K562 (cell line): ENCODE data around the gene TJP3. TPM values are rescaled to one million over a fixed set of nuclear protein-coding genes. Genes with fewer than 3 reads are reported as not detected.

Experiments used
- ARID2 ChIP-seq: fragments of 450-650 bp; IDR thresholded peaks from 2 replicates; pipeline ENCODE4 v1.6.1; 2017; ENCODE audit warnings: antibody characterized with exemption, mild to moderate bottlenecking
- ID3 ChIP-seq, 2 experiments: fragments of 250-450 bp in 1 of 2; fragments of 450-650 bp in 1 of 2; sonication (Bioruptor Pico) in 1 of 2; IDR thresholded peaks; 2 replicates each; pipeline versions ENCODE4 v1.6.1 to v1.8.0; 2016 to 2021; ENCODE audit warnings: mild to moderate bottlenecking in 2 of 2, moderate library complexity in 2 of 2, missing compliant biosample characterization in 1 of 2, missing genetic modification characterization in 1 of 2
- MIER1 ChIP-seq: fragments of 450-650 bp; IDR thresholded peaks from 2 replicates; pipeline ENCODE4 v1.6.1; 2016; ENCODE audit warnings: antibody characterized with exemption, mild to moderate bottlenecking, low read depth
- MTA3 ChIP-seq: fragments of 450-650 bp; formaldehyde crosslinking; IDR thresholded peaks from 2 replicates; pipeline ENCODE4 v1.6.1; 2017; ENCODE audit warnings: mild to moderate bottlenecking, borderline replicate concordance
- MYC ChIP-seq, 2 experiments: fragments of 250-450 bp in 1 of 2; sonication (Bioruptor Pico) in 1 of 2; IDR thresholded peaks; 2 replicates each; pipeline versions ENCODE4 v1.5.1 to v1.6.1; 2012 to 2021; ENCODE audit warnings: low read depth in 2 of 2, borderline replicate concordance in 1 of 2, improper control_type of control experiment in 1 of 2, low read length in 1 of 2, mild to moderate bottlenecking in 1 of 2, moderate library complexity in 1 of 2
- NCOR1 ChIP-seq: fragments of 450-650 bp; IDR thresholded peaks from 2 replicates; pipeline ENCODE4 v1.6.1; 2016; ENCODE audit warnings: mild to moderate bottlenecking, moderate library complexity
- RBM34 ChIP-seq: fragments of 200-400 bp; formaldehyde crosslinking; IDR thresholded peaks from 2 replicates; pipeline ENCODE4 v1.6.1; 2018; ENCODE audit warnings: low read length, borderline replicate concordance; ENCODE audit not compliant: insufficient read depth
- SAFB2 ChIP-seq: fragments of 200-400 bp; formaldehyde crosslinking; IDR thresholded peaks from 2 replicates; pipeline ENCODE4 v1.6.1; 2018; ENCODE audit warnings: borderline replicate concordance, low read length, low read depth, moderate library complexity; ENCODE audit not compliant: severe bottlenecking
- SNIP1 ChIP-seq: fragments of 450-650 bp; IDR thresholded peaks from 2 replicates; pipeline ENCODE4 v1.7.1; 2017; ENCODE audit warnings: low read depth, mild to moderate bottlenecking
- ZNF778 ChIP-seq: fragments of 450-650 bp; formaldehyde crosslinking; IDR thresholded peaks from 2 replicates; pipeline ENCODE4 v1.4.0; 2020; ENCODE audit warnings: mild to moderate bottlenecking, moderate library complexity
- ZNF780A ChIP-seq: fragments of 250-450 bp; sonication (Bioruptor Pico); IDR thresholded peaks from 2 replicates; pipeline ENCODE4 v1.5.0; 2021; ENCODE audit warnings: mild to moderate bottlenecking
- ZSCAN32 ChIP-seq: fragments of 450-650 bp; formaldehyde crosslinking; IDR thresholded peaks from 2 replicates; pipeline ENCODE4 v1.4.0; 2020; ENCODE audit warnings: mild to moderate bottlenecking, moderate library complexity
- polyA plus RNA-seq, 8 experiments: library from polyadenylated mRNA; depleted of rRNA in 4 of 8; stranded (reverse) in 5 of 8; unstranded in 3 of 8; fragments of >200 nt; fragmentation: Nextera tagmentation in 2 of 8; fragmentation: Illumina TruSeq in 1 of 8; extraction: Ambion mirVana in 2 of 8; extraction: Trizol in 1 of 8; gene quantifications; 2 replicates each; pipeline versions ENCODE4 v1.2.1 to v1.2.3, GENCODE V29; 2011 to 2014; ENCODE audit warnings: inconsistent platforms in 1 of 8, missing spikeins in 1 of 8
- total RNA-seq, 7 experiments: library from RNA; depleted of rRNA in 6 of 7; stranded (reverse); fragments of >200 nt in 6 of 7; fragmentation: Illumina TruSeq in 2 of 7; extraction: Trizol in 2 of 7; gene quantifications; 2 replicates each; pipeline versions ENCODE4 v1.2.1 to v1.2.3, GENCODE V29; 2011 to 2021; ENCODE audit warnings: low replicate concordance in 1 of 7
- TF ChIP-seq, protein P1 (sequence below), 2 experiments: fragments of 450-650 bp; IDR thresholded peaks; 2 replicates each; pipeline ENCODE4 v1.6.1; 2016; ENCODE audit warnings: mild to moderate bottlenecking in 2 of 2, borderline replicate concordance in 1 of 2, low read depth in 1 of 2, moderate library complexity in 1 of 2
- TF ChIP-seq, protein P2 (sequence below), 2 experiments: fragments of 450-650 bp; IDR thresholded peaks; 2 replicates each; pipeline ENCODE4 v1.6.1; 2016
- TF ChIP-seq, protein P3 (sequence below): fragments of 450-650 bp; formaldehyde crosslinking; IDR thresholded peaks from 2 replicates; pipeline ENCODE4 v1.4.0; 2022; ENCODE audit warnings: missing genetic modification characterization

Gene TJP3
- total and polyA plus RNA-seq, 9 of the 15 experiments (the other 6 are each of a cell fraction or from before 2014, with no cell fraction given): 0.11 to 2.4 (median 0.57) TPM; not detected in 1

GRCh38 chr19:3665681-3666544, 42.3 kb upstream of the TJP3 start (continued):
- TF ChIP-seq, protein P1, sequence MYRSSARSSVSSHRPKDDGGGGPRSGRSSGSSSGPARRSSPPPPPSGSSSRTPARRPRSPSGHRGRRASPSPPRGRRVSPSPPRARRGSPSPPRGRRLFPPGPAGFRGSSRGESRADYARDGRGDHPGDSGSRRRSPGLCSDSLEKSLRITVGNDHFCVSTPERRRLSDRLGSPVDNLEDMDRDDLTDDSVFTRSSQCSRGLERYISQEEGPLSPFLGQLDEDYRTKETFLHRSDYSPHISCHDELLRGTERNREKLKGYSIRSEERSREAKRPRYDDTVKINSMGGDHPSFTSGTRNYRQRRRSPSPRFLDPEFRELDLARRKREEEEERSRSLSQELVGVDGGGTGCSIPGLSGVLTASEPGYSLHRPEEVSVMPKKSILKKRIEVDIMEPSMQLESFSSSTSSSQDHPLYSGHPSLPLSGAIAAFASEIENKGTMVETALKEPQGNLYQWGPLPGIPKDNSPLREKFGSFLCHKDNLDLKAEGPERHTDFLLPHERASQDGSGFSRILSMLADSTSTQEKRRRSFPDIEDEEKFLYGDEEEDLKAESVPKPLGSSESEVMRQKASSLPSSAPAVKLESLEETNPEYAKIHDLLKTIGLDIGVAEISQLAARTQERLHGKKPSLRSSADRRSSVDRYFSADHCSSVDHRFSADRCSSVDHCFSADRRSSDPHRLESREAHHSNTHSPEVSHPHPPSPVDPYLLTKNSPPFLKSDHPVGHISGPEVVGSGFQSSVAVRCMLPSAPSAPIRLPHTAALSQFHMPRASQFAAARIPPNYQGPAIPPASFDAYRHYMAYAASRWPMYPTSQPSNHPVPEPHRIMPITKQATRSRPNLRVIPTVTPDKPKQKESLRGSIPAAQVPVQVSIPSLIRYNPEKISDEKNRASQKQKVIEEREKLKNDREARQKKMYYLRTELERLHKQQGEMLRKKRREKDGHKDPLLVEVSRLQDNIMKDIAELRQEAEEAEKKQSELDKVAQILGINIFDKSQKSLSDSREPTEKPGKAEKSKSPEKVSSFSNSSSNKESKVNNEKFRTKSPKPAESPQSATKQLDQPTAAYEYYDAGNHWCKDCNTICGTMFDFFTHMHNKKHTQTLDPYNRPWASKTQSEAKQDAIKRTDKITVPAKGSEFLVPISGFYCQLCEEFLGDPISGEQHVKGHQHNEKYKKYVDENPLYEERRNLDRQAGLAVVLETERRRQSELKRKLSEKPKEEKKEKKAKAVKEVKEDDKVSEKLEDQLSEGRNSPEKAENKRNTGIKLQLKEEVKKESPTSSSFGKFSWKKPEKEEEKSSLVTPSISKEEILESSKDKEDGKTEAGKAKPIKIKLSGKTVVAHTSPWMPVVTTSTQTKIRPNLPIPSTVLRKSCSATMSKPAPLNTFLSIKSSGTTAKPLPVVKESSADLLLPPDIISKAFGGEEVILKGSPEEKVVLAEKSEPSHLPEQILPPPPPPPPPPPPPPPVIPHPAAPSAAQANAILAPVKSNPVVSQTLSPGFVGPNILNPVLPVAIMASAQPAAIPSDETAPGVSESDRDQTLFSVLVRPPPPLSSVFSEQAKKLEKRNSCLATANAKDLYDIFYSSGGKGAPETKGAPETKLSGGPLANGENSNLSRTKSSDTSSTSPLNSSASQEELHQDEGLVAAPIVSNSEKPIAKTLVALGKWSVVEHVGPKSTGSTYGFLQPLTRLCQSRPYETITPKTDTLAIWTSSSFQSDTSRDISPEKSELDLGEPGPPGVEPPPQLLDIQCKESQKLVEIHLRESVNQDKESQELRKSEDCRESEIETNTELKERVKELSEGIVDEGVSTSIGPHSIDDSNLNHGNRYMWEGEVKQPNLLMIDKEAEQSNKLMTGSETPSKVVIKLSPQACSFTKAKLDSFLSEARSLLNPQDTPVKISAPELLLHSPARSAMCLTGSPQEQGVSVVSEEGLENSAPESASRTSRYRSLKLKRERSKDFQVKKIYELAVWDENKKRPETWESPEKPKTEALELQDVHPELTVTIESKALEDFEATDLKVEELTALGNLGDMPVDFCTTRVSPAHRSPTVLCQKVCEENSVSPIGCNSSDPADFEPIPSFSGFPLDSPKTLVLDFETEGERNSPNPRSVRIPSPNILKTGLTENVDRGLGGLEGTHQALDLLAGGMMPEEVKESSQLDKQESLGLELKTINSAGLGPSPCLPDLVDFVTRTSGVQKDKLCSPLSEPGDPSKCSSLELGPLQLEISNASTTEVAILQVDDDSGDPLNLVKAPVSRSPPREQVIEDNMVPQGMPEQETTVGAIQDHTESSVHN (IDR thresholded peaks at IDR 0.05; ENCODE audit: borderline replicate concordance in 1 of 2, low read depth in 1 of 2): no peak
- TF ChIP-seq MYC (IDR thresholded peaks at IDR 0.05; ENCODE audit: low read depth, low read length) (no peak), MYC (CRISPR knock-in tag; IDR thresholded peaks at IDR 0.05; ENCODE audit: borderline replicate concordance, low read depth) (no peak), SNIP1 (no peak), ID3 (CRISPR knock-in tag; IDR thresholded peaks at IDR 0.05) (no peak), ID3 (tag; IDR thresholded peaks at IDR 0.05) (no peak), MTA3 (no peak), SAFB2 (no peak), ARID2 (peak; percentile 91), ZSCAN32 (no peak), RBM34 (no peak), MIER1 (no peak), ZNF780A (no peak), ZNF778 (CRISPR knock-in tag) (no peak), NCOR1 (no peak)
- TF ChIP-seq, protein P2, sequence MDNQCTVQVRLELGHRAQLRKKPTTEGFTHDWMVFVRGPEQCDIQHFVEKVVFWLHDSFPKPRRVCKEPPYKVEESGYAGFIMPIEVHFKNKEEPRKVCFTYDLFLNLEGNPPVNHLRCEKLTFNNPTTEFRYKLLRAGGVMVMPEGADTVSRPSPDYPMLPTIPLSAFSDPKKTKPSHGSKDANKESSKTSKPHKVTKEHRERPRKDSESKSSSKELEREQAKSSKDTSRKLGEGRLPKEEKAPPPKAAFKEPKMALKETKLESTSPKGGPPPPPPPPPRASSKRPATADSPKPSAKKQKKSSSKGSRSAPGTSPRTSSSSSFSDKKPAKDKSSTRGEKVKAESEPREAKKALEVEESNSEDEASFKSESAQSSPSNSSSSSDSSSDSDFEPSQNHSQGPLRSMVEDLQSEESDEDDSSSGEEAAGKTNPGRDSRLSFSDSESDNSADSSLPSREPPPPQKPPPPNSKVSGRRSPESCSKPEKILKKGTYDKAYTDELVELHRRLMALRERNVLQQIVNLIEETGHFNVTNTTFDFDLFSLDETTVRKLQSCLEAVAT (IDR thresholded peaks at IDR 0.05): no peak
- TF ChIP-seq, protein P3, sequence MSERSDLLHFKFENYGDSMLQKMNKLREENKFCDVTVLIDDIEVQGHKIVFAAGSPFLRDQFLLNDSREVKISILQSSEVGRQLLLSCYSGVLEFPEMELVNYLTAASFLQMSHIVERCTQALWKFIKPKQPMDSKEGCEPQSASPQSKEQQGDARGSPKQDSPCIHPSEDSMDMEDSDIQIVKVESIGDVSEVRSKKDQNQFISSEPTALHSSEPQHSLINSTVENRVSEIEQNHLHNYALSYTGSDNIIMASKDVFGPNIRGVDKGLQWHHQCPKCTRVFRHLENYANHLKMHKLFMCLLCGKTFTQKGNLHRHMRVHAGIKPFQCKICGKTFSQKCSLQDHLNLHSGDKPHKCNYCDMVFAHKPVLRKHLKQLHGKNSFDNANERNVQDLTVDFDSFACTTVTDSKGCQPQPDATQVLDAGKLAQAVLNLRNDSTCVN (CRISPR knock-in tag): no peak
